Natural killer cell (primary cell): ENCODE measurements around the gene ANGPTL8. TPM values are rescaled to one million over a fixed set of nuclear protein-coding genes. Genes with fewer than 3 reads are reported as not detected.

Experiments used
- ATAC-seq, 3 donors: fragments of 150-1000 bp in 2 of 3; fragments of 200-7000 bp in 1 of 3; cut with Tn5 transposase; 1 replicate in 1 of 3; 2 replicates in 2 of 3; pipeline ENCODE4 v1.10.0; 2021; ENCODE audit warnings: mild to moderate bottlenecking in 2 of 3, moderate library complexity in 2 of 3
- DNase-seq, 2 donors: peaks; one replicate each; pipeline versions ENCODE4 v3.0.0 to v3.0.0-alpha.2; 2013 to 2021; ENCODE audit warnings: mixed read lengths in 1 of 2
- H3K27ac ChIP-seq: one replicate; pipeline ENCODE4 v1.5.1; 2013; ENCODE audit warnings: mild to moderate bottlenecking, low read length
- H3K27me3 ChIP-seq: one replicate; pipeline ENCODE4 v1.6.1; 2013; ENCODE audit warnings: low read length; ENCODE audit not compliant: control insufficient read depth, insufficient read depth
- H3K36me3 ChIP-seq: one replicate; pipeline ENCODE4 v1.6.1; 2013; ENCODE audit warnings: low read length; ENCODE audit not compliant: control insufficient read depth, insufficient read depth
- H3K4me1 ChIP-seq: one replicate; pipeline ENCODE4 v1.6.1; 2013; ENCODE audit warnings: low read length; ENCODE audit not compliant: control insufficient read depth, insufficient read depth
- H3K4me3 ChIP-seq: one replicate; pipeline ENCODE4 v1.5.1; 2013; ENCODE audit warnings: low read length
- H3K9me3 ChIP-seq: one replicate; pipeline ENCODE4 v1.6.1; 2013; ENCODE audit warnings: low read length; ENCODE audit not compliant: control insufficient read depth, insufficient read depth
- H3K27ac Mint-ChIP-seq, 2 donors: one replicate each; pipeline ENCODE4 v1.8.0; 2022; ENCODE audit warnings: mild to moderate bottlenecking in 2 of 2, mixed read lengths in 2 of 2, moderate library complexity in 1 of 2
- H3K27me3 Mint-ChIP-seq, 2 donors: one replicate each; pipeline ENCODE4 v1.8.0; 2022; ENCODE audit warnings: low read depth in 2 of 2, mixed read lengths in 2 of 2
- H3K36me3 Mint-ChIP-seq: one replicate; pipeline ENCODE4 v1.8.0; 2022; ENCODE audit warnings: mixed read lengths
- H3K4me1 Mint-ChIP-seq, 2 donors: one replicate each; pipeline ENCODE4 v1.8.0; 2022; ENCODE audit warnings: mixed read lengths in 2 of 2
- H3K4me3 Mint-ChIP-seq: one replicate; pipeline ENCODE4 v1.8.0; 2022; ENCODE audit warnings: mild to moderate bottlenecking, moderate library complexity, mixed read lengths
- H3K9me3 Mint-ChIP-seq, 2 donors: one replicate each; pipeline ENCODE4 v1.8.0; 2022; ENCODE audit warnings: mixed read lengths in 2 of 2
- CTCF ChIP-seq: fragments of 200-600 bp; IDR thresholded peaks from one replicate; pipeline ENCODE4 v1.8.0; 2022; ENCODE audit warnings: antibody characterized with exemption
- WGBS: methylation state at CpG from one replicate; pipeline ENCODE4 v1.1.7; 2013; ENCODE audit warnings: missing lambda C conversion rate; ENCODE audit not compliant: insufficient coverage; 5-methylcytosine and 5-hydroxymethylcytosine counted together
- intact Hi-C: fragments of 100-400 bp; cut with micrococcal nuclease; formaldehyde crosslinking; loops from one replicate; pipeline ENCODE4 v1.14.2; 2022
- total RNA-seq, 4 donors: library from RNA; stranded (reverse); fragments of 120-200 nt in 1 of 4; gene quantifications; one replicate each; pipeline versions ENCODE4 v1.2.3 to v1.2.4, GENCODE V29; 2013 to 2022

Gene ANGPTL8
- total RNA-seq, 3 donors from 2014 or later (not counting 1 experiment from before 2014, with no cell fraction given) = not detected

GRCh38 chr19:11260996-11261395 is 21.6 kb downstream of the ANGPTL8 start:
- no peaks in the 10 kb centered on the region for H3K4me1 Mint-ChIP-seq
- DNase-seq (no peak), ATAC-seq (no peak)
- WGBS = 92% methylated on average over 5 of the region's 5 CpGs
- Histone ChIP-seq H3K36me3 (no peaks in the 10 kb centered on the region), H3K4me1 (peaks cover 10% of the 10 kb centered on the region), H3K27me3 (peaks cover 19% of the 10 kb centered on the region), H3K4me3 (no peak overlapping the region), H3K27ac (no peak overlapping the region), H3K9me3 (no peaks in the 10 kb centered on the region)
- H3K27me3 Mint-ChIP-seq = peaks cover 11 to 15% of the 10 kb centered on the region in 2 donors
- intact Hi-C loops = no loop called here
- H3K36me3 Mint-ChIP-seq = no peaks in the 10 kb centered on the region
- no peak for TF ChIP-seq CTCF
- H3K27ac Mint-ChIP-seq = no peak overlapping the region
- H3K4me3 Mint-ChIP-seq = peak overlapping the region; percentile 65
- H3K9me3 Mint-ChIP-seq = no peaks in the 10 kb centered on the region

DNA sequence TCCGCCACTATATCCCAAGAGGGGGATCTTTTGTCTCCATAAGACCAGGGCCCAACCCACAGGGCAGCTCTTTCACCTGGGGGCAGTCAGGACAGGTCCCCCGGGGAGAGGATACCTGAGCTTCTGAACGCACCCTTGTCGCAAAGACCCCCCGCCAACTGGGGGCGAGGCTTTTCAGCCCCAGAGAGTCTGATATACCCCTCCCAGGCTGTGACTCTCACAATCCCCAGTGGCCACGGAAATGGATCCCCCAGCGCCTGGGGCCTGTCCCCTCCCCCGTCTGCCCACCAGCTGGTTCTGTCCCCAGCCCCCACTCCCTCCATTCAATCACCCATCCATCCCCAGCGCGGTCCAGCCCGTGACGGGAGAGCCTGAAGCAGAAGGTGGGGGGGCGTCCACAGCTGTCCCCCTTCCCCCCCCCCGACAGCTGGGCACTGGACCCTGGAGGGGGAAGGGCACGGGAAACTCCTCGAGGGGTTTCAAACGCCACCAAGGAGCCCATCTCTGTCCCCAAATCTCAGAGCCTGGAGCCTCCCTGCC is 22.1 kb downstream of the ANGPTL8 start:
- 38% methylated on average over 18 of the region's 18 CpGs for WGBS
- no peak for DNase-seq
- Mint-ChIP-seq H3K36me3 (no peaks in the 10 kb centered on the region), H3K4me1 (no peaks in the 10 kb centered on the region), H3K27ac (no peak overlapping the region), H3K4me3 (peak overlapping the region; percentile 73), H3K9me3 (no peaks in the 10 kb centered on the region), H3K27me3 (peaks cover 15 to 16% of the 10 kb centered on the region in 2 donors)
- Histone ChIP-seq H3K4me1 (peaks cover 10% of the 10 kb centered on the region), H3K4me3 (peak overlapping the region; percentile 30), H3K27ac (no peak overlapping the region), H3K36me3 (no peaks in the 10 kb centered on the region), H3K9me3 (no peaks in the 10 kb centered on the region), H3K27me3 (peaks cover 19% of the 10 kb centered on the region)
- no peak for TF ChIP-seq CTCF
- ATAC-seq = peak in 1 of 3 donors; percentile 14
- intact Hi-C loops = no loop called here

DNA sequence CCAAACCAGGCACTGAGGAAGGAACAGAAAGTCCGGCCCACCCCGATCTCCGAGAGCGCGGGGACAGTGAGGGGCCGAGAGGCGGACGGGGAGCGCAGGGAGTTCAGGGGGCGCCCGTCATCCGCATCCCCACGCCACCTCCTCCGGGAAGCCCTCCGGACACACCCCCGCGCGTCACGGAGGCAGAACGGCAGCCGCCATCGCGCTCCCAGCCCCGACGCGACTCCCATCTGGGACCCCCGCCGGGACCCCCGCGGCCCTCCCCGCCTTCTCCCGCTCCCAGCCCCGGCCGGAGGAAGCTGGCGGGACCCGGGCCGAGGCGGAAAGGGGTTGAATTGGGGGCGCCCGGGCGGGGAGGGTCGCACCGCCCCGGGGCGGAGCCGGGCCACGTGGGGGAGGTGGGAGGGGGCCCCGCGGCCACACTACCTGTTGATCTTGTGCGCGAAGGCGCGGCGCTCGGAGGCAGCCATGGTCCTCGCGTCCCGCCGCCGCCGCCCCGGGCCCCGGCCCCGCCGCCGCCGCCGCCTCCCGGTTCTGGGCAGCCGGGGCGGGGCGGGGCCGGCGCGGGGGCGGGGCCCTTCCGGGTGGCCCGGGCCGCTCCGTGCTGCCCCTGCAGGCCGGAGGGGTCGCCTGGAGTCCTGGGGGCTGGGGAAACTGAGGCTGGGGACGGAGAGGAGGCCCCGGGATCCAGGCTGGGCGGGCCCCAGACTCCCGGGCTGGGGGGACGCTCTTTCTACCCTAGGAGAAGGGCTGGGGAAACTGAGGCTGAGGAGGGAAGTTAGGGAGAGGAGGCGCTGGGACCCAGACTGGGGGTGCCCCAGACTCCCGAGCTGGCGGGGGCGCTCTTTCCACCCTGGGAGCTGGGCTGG is 22.8 kb downstream of the ANGPTL8 start, which contains the start of gene DOCK6:
Gene DOCK6, minus strand, starts transcription at position 554 of the 869 bp plus-strand sequence. Its CDS starts 84 bp downstream, at position 470.
- peaks cover 10% of the 10 kb centered on the region for H3K4me1 ChIP-seq
- Mint-ChIP-seq H3K4me3 (peak within 1 kb of the TSS; percentile 81), H3K4me1 (no peaks in the 10 kb centered on the region), H3K27ac (no peak within 1 kb of the TSS), H3K27me3 (peaks cover 20 to 23% of the 10 kb centered on the region in 2 donors), H3K36me3 (no peaks in the 10 kb centered on the region), H3K9me3 (no peaks in the 10 kb centered on the region)
- intact Hi-C loops = no loop called here
- H3K9me3 ChIP-seq = no peaks in the 10 kb centered on the region
- TF ChIP-seq CTCF = no peak
- ATAC-seq (peak; percentile 56 to 80 (median 69)), DNase-seq (no peak)
- H3K36me3 ChIP-seq = no peaks in the 10 kb centered on the region
- no peak within 1 kb of the TSS for H3K27ac ChIP-seq
- H3K4me3 ChIP-seq = peak within 1 kb of the TSS; percentile 30
- H3K27me3 ChIP-seq = peaks cover 19% of the 10 kb centered on the region
- 2% methylated on average over 91 of the region's 91 CpGs for WGBS
